Subcutaneous abdominal adipose tissue (tissue), 5 donors: ENCODE measurements around the gene USP49.
"Not testable (repeated sequence)": the region's sequence is repeated elsewhere in the genome, so short reads cannot be mapped to it uniquely, and the experiment has no call there.

Experiments
- H3K27ac ChIP-seq: one replicate; pipeline ENCODE4 v1.7.0; 2013; ENCODE audit warnings: low read depth, mild to moderate bottlenecking, inconsistent platforms, low read length, moderate library complexity
- H3K27me3 ChIP-seq, 5 donors: one replicate each; pipeline ENCODE4 v1.7.0; 2013; ENCODE audit warnings: low read length in 5 of 5, inconsistent platforms in 1 of 5; ENCODE audit not compliant: control insufficient read depth in 5 of 5, insufficient read depth in 4 of 5
- H3K36me3 ChIP-seq, 5 donors: one replicate each; pipeline ENCODE4 v1.7.0; 2013; ENCODE audit warnings: low read length in 5 of 5; ENCODE audit not compliant: control insufficient read depth in 5 of 5, insufficient read depth in 5 of 5
- H3K4me1 ChIP-seq, 5 donors: one replicate each; pipeline ENCODE4 v1.7.0; 2013; ENCODE audit warnings: low read length in 5 of 5, mild to moderate bottlenecking in 3 of 5, moderate library complexity in 1 of 5; ENCODE audit not compliant: control insufficient read depth in 5 of 5, insufficient read depth in 5 of 5
- H3K4me3 ChIP-seq, 5 donors: one replicate each; pipeline ENCODE4 v1.7.0; 2013; ENCODE audit warnings: low read length in 5 of 5, low read depth in 1 of 5
- H3K9ac ChIP-seq, 5 donors: one replicate each; pipeline ENCODE4 v1.7.0; 2013; ENCODE audit warnings: low read length in 5 of 5, mild to moderate bottlenecking in 4 of 5, moderate library complexity in 3 of 5
- H3K9me3 ChIP-seq, 5 donors: one replicate each; pipeline ENCODE4 v1.7.0; 2013; ENCODE audit warnings: low read length in 5 of 5; ENCODE audit not compliant: control insufficient read depth in 5 of 5
- donor health status: healthy.
- donor health status: healthy.
- donor health status: healthy.
- donor health status: healthy.
- donor health status: healthy.

Gene USP49

DNA sequence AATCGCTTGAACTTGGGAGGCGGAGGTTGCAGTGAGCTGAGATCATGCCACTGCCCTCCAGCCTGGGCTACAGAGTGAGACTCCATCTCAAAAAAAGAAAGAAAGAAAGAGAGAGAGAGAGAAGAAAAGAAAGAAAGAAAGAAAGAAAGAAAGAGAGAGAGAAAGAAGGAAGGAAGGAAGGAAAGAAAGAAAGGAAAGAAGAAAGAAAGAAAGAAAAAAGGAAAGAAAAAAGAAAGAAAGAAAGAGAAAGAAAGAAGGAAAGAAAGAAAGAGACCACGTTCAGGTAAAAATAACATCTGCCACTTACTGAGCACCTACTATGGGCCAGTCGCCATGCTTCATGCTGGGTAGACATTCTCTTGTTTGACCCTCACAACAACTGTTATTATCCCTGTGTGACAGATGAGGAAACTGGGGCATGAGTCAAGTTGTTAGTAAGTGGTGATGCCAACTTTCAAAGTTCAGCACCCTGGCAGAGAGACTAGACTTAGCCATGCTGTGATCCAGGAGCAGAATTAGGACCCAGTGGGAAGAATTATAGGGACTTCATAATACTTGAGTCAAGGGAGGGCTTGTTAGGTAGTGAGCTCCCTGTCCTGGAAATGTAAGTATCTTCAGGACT, 129.0 kb downstream of the USP49 start:
- Histone ChIP-seq H3K4me1 (peaks cover 0 to 16% (median 12%) of the 10 kb centered on the region in 5 donors), H3K36me3 (peaks cover 0 to 19% (median 13%) of the 10 kb centered on the region in 5 donors)
- H3K27ac ChIP-seq, H3K9me3 ChIP-seq, H3K27me3 ChIP-seq, H3K4me3 ChIP-seq, H3K9ac ChIP-seq: not testable (repeated sequence)

- H3K27me3 ChIP-seq, result no peaks in the 10 kb centered on the region
Measured at GRCh38 chr6:41763470-41763869, 131.7 kb downstream of the USP49 start.

GRCh38 chr6:41759905-41760579, 135.1 kb downstream of the USP49 start:
- Histone ChIP-seq H3K27me3 (no peaks in the 10 kb centered on the region), H3K4me1 (no peaks in the 10 kb centered on the region), H3K27ac (no peak overlapping the region), H3K36me3 (no peaks in the 10 kb centered on the region), H3K9me3 (no peaks in the 10 kb centered on the region), H3K9ac (no peak overlapping the region), H3K4me3 (no peak overlapping the region)

More at GRCh38 chr6:41763470-41763869, 131.7 kb downstream of the USP49 start:
- Histone ChIP-seq H3K4me3 (no peak overlapping the region), H3K27ac (no peak overlapping the region), H3K9ac (no peak overlapping the region), H3K9me3 (no peaks in the 10 kb centered on the region), H3K4me1 (peaks cover 0 to 16% (median 12%) of the 10 kb centered on the region in 5 donors), H3K36me3 (no peaks in the 10 kb centered on the region)

GRCh38 chr6:41759106-41759904, 135.9 kb downstream of the USP49 start:
- no peaks in the 10 kb centered on the region for H3K9me3 ChIP-seq
- H3K4me3 ChIP-seq, result no peak overlapping the region
- no peaks in the 10 kb centered on the region for H3K4me1 ChIP-seq
- H3K27me3 ChIP-seq, result no peaks in the 10 kb centered on the region
- no peaks in the 10 kb centered on the region for H3K36me3 ChIP-seq
- no peak overlapping the region for H3K27ac ChIP-seq
- no peak overlapping the region for H3K9ac ChIP-seq

DNA sequence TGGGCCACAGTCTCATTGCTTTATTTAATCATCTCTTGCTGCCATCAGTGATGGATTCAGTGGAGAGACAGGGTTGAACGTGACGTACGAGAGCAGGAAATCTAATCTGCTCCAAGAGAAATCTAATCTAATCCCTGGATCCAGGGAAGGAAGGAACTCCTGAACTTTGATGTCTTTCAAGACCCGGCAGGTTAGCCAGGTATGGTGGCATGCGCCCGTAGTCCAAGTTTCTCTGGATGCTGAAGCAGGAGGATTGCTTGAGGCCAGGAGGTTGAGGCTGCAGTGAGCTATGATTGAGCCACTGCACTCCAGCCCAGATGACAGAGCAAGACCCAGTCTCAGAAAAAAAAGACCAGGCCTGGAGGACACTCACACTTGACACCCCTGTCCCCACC, 136.5 kb downstream of the USP49 start:
- Histone ChIP-seq H3K9me3 (no peaks in the 10 kb centered on the region), H3K4me1 (no peaks in the 10 kb centered on the region), H3K27ac (no peak overlapping the region), H3K27me3 (no peaks in the 10 kb centered on the region), H3K9ac (no peak overlapping the region), H3K4me3 (no peak overlapping the region), H3K36me3 (no peaks in the 10 kb centered on the region)

DNA sequence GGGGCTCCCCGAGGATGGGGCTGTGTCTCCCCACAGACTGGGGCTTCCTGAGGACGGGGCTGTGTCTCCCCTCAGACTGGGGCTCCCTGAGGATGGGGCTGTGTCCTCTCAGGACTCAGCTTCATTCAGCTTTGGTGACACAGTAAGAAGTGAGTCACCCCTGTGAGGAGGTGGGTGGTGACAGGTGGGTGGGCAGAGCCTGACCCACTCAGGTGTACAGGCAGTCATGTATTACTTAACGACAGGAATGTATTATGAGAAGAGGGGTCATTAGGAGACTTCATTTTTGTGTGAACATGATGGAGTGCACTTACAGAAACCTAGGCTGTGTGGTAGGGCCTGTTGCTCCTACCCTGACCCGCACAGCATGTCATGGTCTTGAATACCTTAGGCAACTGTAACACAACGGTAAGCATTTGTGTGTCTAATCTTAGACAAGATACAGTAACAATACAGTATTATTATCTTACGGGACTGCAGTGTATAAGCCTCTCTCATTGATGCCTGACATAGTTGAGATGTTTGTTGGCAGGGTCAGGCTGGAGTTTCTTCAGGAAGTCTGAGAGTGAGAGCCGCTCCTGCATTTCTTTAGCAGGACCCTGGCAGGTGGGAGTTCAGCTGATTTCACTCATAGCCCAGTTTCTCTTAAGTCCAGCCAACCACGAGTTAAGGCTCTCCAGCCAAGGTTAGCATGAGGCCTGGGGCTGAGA, 137.1 kb downstream of the USP49 start:
- H3K27ac ChIP-seq, result no peak overlapping the region
- no peak overlapping the region for H3K9ac ChIP-seq
- no peaks in the 10 kb centered on the region for H3K36me3 ChIP-seq
- no peaks in the 10 kb centered on the region for H3K27me3 ChIP-seq
- no peak overlapping the region for H3K4me3 ChIP-seq
- H3K4me1 ChIP-seq, result no peaks in the 10 kb centered on the region
- H3K9me3 ChIP-seq, result no peaks in the 10 kb centered on the region

DNA sequence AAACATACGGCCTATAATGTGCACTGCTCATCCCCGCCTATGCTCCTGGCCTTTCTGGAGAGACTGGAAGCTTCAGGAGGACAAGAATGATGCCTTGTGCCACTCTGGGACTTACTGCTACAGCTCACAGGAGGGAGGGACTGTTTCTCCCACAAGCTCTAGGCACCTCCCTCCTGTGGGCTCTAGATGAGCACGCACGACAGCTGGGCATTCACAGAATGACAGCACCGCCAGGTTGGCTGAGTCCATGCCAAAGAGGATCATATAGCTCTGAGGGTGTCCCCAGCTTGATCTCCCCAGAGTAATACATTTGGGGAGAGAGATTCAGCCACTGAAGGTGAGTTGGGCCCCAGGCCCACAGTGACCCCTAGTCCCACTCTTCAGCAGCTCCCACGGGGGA, 137.9 kb downstream of the USP49 start:
- no peaks in the 10 kb centered on the region for H3K4me1 ChIP-seq
- H3K27ac ChIP-seq, result no peak overlapping the region

DNA sequence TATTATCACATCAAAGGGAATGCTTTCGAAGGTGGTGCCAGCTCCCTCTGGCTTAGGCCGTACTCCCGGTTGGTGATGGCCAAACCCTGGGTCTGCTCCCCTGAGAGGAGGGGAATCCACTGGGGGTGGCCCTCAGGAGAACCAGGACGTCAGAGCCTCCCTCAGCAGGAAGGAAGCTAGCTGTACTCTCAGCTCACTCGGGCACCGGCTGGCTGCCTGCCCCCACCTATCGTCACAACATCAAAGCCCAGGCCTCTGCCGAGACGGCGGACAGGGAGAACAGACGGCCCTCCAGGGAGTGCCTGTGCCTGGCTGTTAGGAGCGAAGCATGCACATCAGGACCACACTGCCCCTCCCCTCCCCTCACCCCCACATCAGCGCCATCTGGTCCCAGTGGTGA, 138.8 kb downstream of the USP49 start:
- no peaks in the 10 kb centered on the region for H3K36me3 ChIP-seq
- H3K9ac ChIP-seq, result no peak overlapping the region
- no peak overlapping the region for H3K27ac ChIP-seq
- H3K4me1 ChIP-seq, result no peaks in the 10 kb centered on the region
- H3K27me3 ChIP-seq, result no peaks in the 10 kb centered on the region
- H3K9me3 ChIP-seq, result no peaks in the 10 kb centered on the region
- H3K4me3 ChIP-seq, result no peak overlapping the region

More for the DNA sequence above, 137.9 kb downstream of the USP49 start:
- Histone ChIP-seq H3K27me3 (no peaks in the 10 kb centered on the region), H3K9ac (no peak overlapping the region), H3K36me3 (no peaks in the 10 kb centered on the region), H3K9me3 (no peaks in the 10 kb centered on the region), H3K4me3 (no peak overlapping the region)

- Histone ChIP-seq H3K4me1 (no peaks in the 10 kb centered on the region), H3K36me3 (no peaks in the 10 kb centered on the region), H3K9me3 (no peaks in the 10 kb centered on the region), H3K9ac (no peak overlapping the region), H3K27ac (no peak overlapping the region), H3K4me3 (no peak overlapping the region), H3K27me3 (no peaks in the 10 kb centered on the region)
Measured at GRCh38 chr6:41755895-41756294, 139.3 kb downstream of the USP49 start.

- Histone ChIP-seq H3K36me3 (no peaks in the 10 kb centered on the region), H3K9me3 (no peaks in the 10 kb centered on the region), H3K27ac (no peak overlapping the region), H3K4me3 (no peak overlapping the region), H3K9ac (no peak overlapping the region), H3K27me3 (no peaks in the 10 kb centered on the region), H3K4me1 (no peaks in the 10 kb centered on the region)
Measured at GRCh38 chr6:41750374-41750773, 144.8 kb downstream of the USP49 start.
